GM19372 (cell line): ENCODE data around the gene CARD11.
"Not testable (repeated sequence)": the region's sequence is repeated elsewhere in the genome, so short reads cannot be mapped to it uniquely, and the experiment has no call there.

Experiments used
- ATAC-seq: cut with Tn5 transposase; IDR thresholded peaks from one replicate; pipeline ENCODE4 v1.9.1; 2021; ENCODE audit warnings: mild to moderate bottlenecking, low read depth, moderate library complexity; ENCODE audit not compliant: unreplicated experiment

The CARD11 gene

GRCh38 chr7:3066506-3066905, 22.8 kb upstream of the CARD11 start:
- ATAC-seq: no peak

DNA sequence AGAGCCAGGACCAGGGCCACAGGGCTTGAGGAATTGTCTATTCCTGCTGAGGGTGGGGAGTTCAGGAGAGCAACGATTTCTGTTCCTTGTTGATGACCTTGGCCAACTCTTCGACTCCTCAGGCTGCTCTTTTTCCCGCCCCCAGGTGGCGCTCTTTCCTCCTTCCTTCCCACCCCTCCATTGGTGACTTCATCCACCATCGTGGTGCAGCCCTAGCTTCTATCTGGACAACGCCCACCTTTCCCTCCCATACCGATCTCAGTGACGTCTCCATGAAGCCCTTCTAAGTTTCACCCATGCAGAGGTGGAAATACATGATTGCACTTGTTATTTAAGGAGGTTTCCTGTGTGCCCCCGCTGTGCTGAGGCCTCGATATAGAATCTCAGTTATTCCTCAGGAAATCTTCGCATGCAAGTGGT, 22.1 kb upstream of the CARD11 start:
- peak; percentile 46 for ATAC-seq

GRCh38 chr7:3064067-3064466, 20.4 kb upstream of the CARD11 start:
- ATAC-seq: no peak

DNA sequence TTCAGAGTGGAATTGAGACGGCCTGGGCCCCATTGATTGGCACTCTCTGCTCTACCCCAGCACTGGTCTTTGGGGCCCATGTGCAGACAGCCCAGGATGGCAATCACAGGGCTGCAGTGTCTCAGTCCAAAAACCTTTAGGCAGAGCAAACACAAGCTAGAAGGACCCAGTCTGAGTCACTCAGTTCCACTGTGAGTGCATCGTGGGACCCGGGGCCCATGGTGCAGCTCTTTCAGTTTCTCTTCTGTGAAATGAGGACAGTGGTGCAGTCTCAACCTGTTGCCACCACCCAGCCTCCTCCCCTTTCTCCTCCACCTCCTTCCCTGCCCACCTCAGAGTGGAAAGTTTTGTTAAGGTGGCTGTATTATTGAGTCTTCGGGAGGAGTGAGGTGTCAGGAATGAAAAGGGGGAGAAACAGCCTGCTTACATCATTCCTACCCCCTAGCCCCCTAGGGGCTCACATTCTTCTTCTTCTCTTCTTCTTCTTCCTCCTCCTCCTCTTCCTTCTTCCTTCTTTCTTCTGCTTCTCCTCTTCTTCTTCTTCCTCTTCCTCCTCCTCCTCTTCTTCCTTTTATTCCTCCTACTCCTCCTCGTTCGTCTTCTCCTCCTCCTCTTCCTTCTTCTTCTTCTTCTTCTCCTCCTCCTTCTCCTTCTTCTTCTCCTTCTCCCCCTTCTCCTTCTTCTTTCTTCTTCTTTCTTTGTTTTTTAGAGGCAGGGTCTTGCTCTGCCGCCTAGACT, 19.5 kb upstream of the CARD11 start:
- peak; percentile 70 for ATAC-seq

GRCh38 chr7:3057066-3057420, 13.4 kb upstream of the CARD11 start:
- no peak for ATAC-seq

- no peak for ATAC-seq
These were observed 12.8 kb upstream of the CARD11 start for GRCh38 chr7:3056234-3057065.

- ATAC-seq: no peak
These were observed 12.0 kb upstream of the CARD11 start for GRCh38 chr7:3055626-3056025.

DNA sequence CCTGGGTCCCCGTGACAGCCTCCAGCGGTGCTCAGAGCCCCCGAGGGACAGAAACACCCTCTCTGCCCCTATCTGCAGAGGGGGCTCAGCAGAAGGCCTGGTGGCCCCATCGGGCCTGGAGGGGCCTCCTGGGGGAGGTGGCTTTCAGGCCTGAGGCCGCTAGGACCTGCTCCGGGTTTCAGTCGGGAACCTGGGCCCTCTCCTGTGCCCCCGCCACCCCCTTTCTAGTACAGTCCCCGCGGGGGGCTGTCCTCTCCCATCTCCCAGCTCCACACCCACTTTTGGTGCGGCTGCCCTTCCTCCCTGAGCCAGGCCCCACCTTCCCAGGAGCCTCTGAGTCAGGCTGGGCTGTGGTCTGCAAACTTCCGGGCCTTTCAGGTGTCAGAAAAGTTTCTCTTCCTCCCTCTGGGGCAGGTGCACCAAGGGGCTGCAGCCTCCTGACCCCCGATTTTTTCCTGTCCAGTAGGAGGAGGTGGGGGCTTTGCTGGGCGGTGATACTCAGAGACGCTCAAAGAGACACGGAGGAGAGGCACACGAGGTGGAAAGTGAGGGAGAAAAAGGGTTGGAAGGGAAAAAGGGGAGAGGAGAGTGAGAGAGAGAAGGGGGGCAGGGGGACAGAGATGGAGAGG, 692 bp downstream of the CARD11 start:
- peak; percentile 53 for ATAC-seq

DNA sequence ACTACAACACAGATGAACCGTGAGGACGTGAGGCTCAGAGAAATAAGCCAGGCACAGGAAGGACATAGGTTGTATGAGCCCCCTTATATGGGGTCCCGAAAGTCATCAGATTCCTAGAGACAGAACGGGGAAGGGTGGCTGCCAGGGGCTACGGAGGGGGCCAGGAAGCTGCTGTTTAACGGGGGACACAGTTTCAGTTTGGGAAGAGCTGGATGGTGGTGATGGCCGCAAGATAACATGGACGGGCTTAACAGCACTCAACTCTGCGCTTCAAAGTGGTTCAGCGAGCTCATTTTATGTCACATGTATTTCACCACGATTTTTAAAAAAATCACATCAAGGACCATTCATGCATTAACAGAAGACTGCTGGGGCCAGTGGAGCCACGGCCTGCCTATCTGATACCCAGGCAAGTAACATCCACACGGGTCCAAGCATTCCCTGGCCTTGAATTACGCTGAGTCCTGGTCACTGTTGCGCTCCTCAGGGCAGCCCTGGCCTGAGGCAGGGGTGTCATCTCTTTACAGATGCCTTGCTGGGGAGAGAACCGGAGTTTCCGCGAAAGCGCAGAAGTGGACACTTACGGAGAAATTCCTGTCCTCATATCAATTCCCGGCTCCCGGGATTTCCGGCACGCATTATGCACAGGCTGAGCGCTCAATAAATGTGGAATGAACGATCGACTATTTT, 1.5 kb downstream of the CARD11 start:
- ATAC-seq: no peak

DNA sequence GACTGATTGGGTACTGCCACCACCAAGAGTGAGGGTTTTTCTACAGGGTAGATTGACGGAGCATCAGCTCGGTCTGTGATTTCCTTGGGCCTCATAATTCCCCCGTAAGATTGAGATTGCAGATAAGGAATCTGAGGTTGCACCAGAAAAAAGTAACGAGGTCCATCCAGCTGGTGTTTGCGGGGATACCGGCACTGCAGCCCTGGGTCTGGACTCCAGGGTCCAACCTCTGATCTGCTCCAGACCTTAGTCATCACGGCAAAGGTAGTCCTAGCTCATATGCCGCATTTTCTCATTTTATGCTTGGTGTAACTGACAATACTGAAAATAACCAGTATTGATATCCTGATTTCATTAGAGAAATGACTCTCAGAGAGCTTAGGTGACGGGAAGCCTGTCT, 3.9 kb downstream of the CARD11 start:
- no peak for ATAC-seq

- not testable (repeated sequence) for ATAC-seq
These were observed 5.7 kb downstream of the CARD11 start for GRCh38 chr7:3038011-3038410.

DNA sequence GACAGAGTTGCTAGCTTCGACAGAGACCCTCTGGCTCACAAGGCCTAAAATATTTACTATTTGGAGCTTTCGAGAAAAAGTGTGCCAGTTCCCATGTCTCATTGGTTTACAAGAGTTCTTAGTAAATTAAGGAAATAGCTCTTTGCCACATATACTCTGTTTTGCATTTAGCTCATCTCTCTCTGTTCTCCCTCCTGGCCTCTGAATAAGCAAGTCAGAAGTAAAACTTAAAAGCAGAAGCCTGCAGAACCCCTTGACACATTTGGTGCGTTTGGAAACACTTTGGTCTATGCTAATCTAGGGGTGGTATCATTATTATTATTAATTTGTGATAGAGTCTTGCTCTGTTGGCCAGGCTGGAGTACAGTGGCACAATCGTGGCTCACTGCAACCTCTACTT, 6.4 kb downstream of the CARD11 start:
- ATAC-seq: no peak

DNA sequence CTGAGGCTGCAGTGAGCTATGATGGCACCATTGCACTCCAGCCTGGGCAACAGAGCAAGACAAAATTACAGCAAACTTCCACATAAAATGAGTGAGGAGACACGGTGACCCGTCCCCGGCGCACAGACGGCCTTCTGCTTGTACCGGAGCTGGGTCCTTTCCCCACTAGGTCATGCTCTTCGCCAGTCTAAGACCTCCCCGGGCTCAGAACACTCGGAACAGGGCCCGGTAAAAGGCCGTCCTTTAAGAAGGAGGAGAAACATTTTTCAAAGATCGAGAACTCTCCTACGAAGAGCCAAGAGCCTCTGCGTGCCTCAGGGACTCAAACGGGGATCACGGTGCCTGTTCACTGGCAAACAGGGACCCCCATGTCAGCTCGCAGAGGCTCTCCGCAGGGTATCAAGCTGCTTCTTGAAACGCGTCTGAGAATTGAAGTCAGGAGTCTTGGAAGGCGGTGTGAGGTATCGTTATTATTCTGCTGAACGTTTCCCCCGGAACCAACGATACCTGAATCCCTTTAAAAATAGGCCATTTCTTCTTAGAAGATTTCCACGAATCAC, 9.0 kb downstream of the CARD11 start:
- ATAC-seq: no peak

DNA sequence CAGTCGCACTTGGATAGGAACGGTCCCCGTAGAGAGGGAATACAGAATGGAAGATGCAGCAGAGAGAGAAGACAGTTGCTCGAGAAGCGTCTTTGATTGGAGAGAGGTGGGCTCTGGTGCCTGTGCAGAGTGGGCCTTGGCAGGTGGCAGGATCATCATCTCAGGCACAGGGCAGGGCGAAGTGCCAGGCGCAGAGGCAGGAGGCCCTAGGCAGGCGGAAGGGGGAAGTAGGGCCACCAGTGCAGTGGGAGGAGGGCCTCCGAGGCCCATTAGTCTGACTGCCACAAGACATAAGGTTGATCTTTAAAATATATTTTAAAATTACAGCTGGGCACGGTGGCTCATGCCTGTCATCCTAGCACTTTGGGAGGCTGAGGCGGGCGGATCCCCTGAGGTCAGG, 10.1 kb downstream of the CARD11 start:
- no peak for ATAC-seq

DNA sequence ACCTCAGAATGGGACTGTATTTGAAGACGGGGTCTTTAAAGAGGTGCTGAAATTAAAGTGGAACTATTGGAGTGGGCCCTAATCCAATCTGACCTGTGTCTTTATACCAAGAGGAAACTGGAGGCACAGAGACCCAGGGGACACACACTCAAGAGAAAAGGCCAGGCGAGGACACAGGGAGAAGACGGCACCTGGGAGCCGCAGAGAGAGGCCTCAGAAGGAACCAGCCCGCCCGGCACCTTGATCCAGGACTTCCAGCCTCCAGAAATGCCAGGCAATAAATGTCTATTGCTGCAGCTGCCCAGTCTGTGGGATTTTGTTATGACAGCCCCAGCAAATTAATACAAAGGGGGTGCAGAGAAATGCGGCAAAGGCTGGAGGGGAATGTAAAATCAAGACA, 10.5 kb downstream of the CARD11 start:
- no peak for ATAC-seq

GRCh38 chr7:3032256-3032655, 11.4 kb downstream of the CARD11 start:
- no peak for ATAC-seq

- ATAC-seq: no peak
These were observed 14.5 kb downstream of the CARD11 start for GRCh38 chr7:3029138-3029537.

GRCh38 chr7:3028758-3029093, 14.9 kb downstream of the CARD11 start:
- no peak for ATAC-seq

- no peak for ATAC-seq
These were observed 15.5 kb downstream of the CARD11 start for GRCh38 chr7:3028071-3028757.
